ENCODE results near the gene MCAT.
A peak's percentile ranks its signal among the peaks of the same experiment; 100 is the strongest.

MCAT gene

GRCh38 chr22:43159484-43160178 lies 16.4 kb upstream of the MCAT start:
- no peaks in the 10 kb centered on the region for H3K27me3 ChIP-seq (replicated peaks; ENCODE audit: control insufficient read depth, insufficient read depth, low read length)
- DNase-seq (ENCODE audit: low read depth): peak; percentile 26
- H3K9me3 ChIP-seq (ENCODE audit: control insufficient read depth, low read length): no peaks in the 10 kb centered on the region

GRCh38 chr22:43158778-43159483 lies 15.7 kb upstream of the MCAT start:
- no peak overlapping the region for H3K4me3 ChIP-seq (ENCODE audit: low read length)
- no peaks in the 10 kb centered on the region for H3K9me3 ChIP-seq (ENCODE audit: control insufficient read depth, low read length)
- no peak for DNase-seq (ENCODE audit: low read depth)
- H3K9ac ChIP-seq (ENCODE audit: low read length): no peak overlapping the region
- H3K4me1 ChIP-seq (ENCODE audit: control insufficient read depth, insufficient read depth, low read length): peaks cover 46% of the 10 kb centered on the region
- no peaks in the 10 kb centered on the region for H3K27me3 ChIP-seq (replicated peaks; ENCODE audit: control insufficient read depth, insufficient read depth, low read length)
- H3K36me3 ChIP-seq (ENCODE audit: control insufficient read depth, insufficient read depth, low read length, severe bottlenecking): peaks cover 15% of the 10 kb centered on the region

More at GRCh38 chr22:43159484-43160178, 16.4 kb upstream of the MCAT start:
- no peak overlapping the region for H3K4me3 ChIP-seq (ENCODE audit: low read length)
- H3K36me3 ChIP-seq (ENCODE audit: control insufficient read depth, insufficient read depth, low read length, severe bottlenecking): peaks cover 15% of the 10 kb centered on the region
- no peak overlapping the region for H3K9ac ChIP-seq (ENCODE audit: low read length)
- H3K4me1 ChIP-seq (ENCODE audit: control insufficient read depth, insufficient read depth, low read length): peaks cover 46% of the 10 kb centered on the region

- Histone ChIP-seq H3K9ac (ENCODE audit: low read length) (peak overlapping the region; percentile 39), H3K27me3 (replicated peaks; ENCODE audit: control insufficient read depth, insufficient read depth, low read length) (no peaks in the 10 kb centered on the region), H3K36me3 (ENCODE audit: control insufficient read depth, insufficient read depth, low read length, severe bottlenecking) (peaks cover 13% of the 10 kb centered on the region), H3K4me3 (ENCODE audit: low read length) (no peak overlapping the region), H3K9me3 (ENCODE audit: control insufficient read depth, low read length) (no peaks in the 10 kb centered on the region), H3K4me1 (ENCODE audit: control insufficient read depth, insufficient read depth, low read length) (peaks cover 40% of the 10 kb centered on the region)
- DNase-seq (ENCODE audit: low read depth): no peak
Measured at GRCh38 chr22:43157874-43158546, 14.8 kb upstream of the MCAT start.

- Histone ChIP-seq H3K4me3 (ENCODE audit: low read length) (no peak overlapping the region), H3K36me3 (ENCODE audit: control insufficient read depth, insufficient read depth, low read length, severe bottlenecking) (peaks cover 5% of the 10 kb centered on the region), H3K4me1 (ENCODE audit: control insufficient read depth, insufficient read depth, low read length) (peaks cover 47% of the 10 kb centered on the region), H3K9me3 (ENCODE audit: control insufficient read depth, low read length) (no peaks in the 10 kb centered on the region), H3K27me3 (replicated peaks; ENCODE audit: control insufficient read depth, insufficient read depth, low read length) (no peaks in the 10 kb centered on the region), H3K9ac (ENCODE audit: low read length) (no peak overlapping the region)
- no peak for DNase-seq (ENCODE audit: low read depth)
Measured at GRCh38 chr22:43156413-43156812, 13.2 kb upstream of the MCAT start.

- Histone ChIP-seq H3K4me1 (ENCODE audit: control insufficient read depth, insufficient read depth, low read length) (peaks cover 47% of the 10 kb centered on the region), H3K9me3 (ENCODE audit: control insufficient read depth, low read length) (no peaks in the 10 kb centered on the region), H3K36me3 (ENCODE audit: control insufficient read depth, insufficient read depth, low read length, severe bottlenecking) (peaks cover 1% of the 10 kb centered on the region), H3K9ac (ENCODE audit: low read length) (no peak overlapping the region), H3K4me3 (ENCODE audit: low read length) (no peak overlapping the region), H3K27me3 (replicated peaks; ENCODE audit: control insufficient read depth, insufficient read depth, low read length) (no peaks in the 10 kb centered on the region)
- DNase-seq (ENCODE audit: low read depth): peak; percentile 22
Measured at GRCh38 chr22:43155789-43156188, 12.6 kb upstream of the MCAT start.

- no peak for DNase-seq (ENCODE audit: low read depth)
- Histone ChIP-seq H3K4me3 (ENCODE audit: low read length) (peak overlapping the region; percentile 33), H3K27me3 (replicated peaks; ENCODE audit: control insufficient read depth, insufficient read depth, low read length) (no peaks in the 10 kb centered on the region), H3K4me1 (ENCODE audit: control insufficient read depth, insufficient read depth, low read length) (peaks cover 47% of the 10 kb centered on the region), H3K9ac (ENCODE audit: low read length) (no peak overlapping the region), H3K9me3 (ENCODE audit: control insufficient read depth, low read length) (no peaks in the 10 kb centered on the region), H3K36me3 (ENCODE audit: control insufficient read depth, insufficient read depth, low read length, severe bottlenecking) (no peaks in the 10 kb centered on the region)
Measured at GRCh38 chr22:43154887-43155536, 11.8 kb upstream of the MCAT start.

GRCh38 chr22:43153899-43154298 lies 10.7 kb upstream of the MCAT start:
- peak overlapping the region; percentile 63 for H3K9ac ChIP-seq (ENCODE audit: low read length)
- H3K4me1 ChIP-seq (ENCODE audit: control insufficient read depth, insufficient read depth, low read length): peaks cover 36% of the 10 kb centered on the region
- no peaks in the 10 kb centered on the region for H3K27me3 ChIP-seq (replicated peaks; ENCODE audit: control insufficient read depth, insufficient read depth, low read length)
- DNase-seq (ENCODE audit: low read depth): peak; percentile 9
- H3K36me3 ChIP-seq (ENCODE audit: control insufficient read depth, insufficient read depth, low read length, severe bottlenecking): no peaks in the 10 kb centered on the region
- H3K4me3 ChIP-seq (ENCODE audit: low read length): peak overlapping the region; percentile 64
- no peaks in the 10 kb centered on the region for H3K9me3 ChIP-seq (ENCODE audit: control insufficient read depth, low read length)

DNA sequence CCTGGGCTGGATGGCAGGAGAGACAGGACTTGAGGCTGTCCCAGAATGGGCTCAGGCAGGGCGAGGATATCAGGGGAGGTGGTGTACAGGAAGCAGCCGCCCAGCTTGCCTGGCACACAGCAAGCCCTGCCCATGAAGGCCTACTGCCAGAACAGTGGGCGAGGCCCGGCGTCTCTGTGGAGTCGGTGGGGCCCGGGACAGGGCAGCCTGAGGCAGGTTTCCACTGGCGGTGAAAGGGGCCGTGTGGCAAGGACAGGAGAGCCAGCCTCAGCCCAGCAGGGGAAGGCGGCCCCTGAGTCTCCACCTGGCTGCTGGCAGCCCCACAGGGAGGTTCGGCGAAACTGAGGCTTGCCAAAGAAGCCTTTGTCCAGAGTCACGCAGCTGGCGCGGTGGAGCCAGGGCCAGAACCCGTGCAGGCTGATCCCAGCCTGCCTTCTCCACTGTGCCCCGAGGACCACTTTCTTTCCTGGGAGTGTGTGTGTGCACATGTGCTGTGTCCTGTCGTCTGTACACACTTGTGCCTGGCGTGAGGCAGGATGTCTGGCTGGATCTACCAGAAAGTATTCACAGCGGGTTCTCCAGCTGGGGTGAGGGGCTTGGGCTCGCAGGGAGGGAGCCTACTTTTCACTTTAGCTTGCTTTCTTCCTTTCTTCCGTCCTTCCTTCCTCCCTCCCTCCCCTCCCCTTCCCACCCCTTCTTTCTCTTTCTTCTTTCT lies 9.3 kb upstream of the MCAT start:
- peak; percentile 93 for DNase-seq (ENCODE audit: low read depth)
- no peaks in the 10 kb centered on the region for H3K36me3 ChIP-seq (ENCODE audit: control insufficient read depth, insufficient read depth, low read length, severe bottlenecking)
- peak overlapping the region; percentile 96 for H3K9ac ChIP-seq (ENCODE audit: low read length)
- peaks cover 22% of the 10 kb centered on the region for H3K4me1 ChIP-seq (ENCODE audit: control insufficient read depth, insufficient read depth, low read length)
- no peaks in the 10 kb centered on the region for H3K27me3 ChIP-seq (replicated peaks; ENCODE audit: control insufficient read depth, insufficient read depth, low read length)
- H3K9me3 ChIP-seq (ENCODE audit: control insufficient read depth, low read length): no peaks in the 10 kb centered on the region
- peak overlapping the region; percentile 91 for H3K4me3 ChIP-seq (ENCODE audit: low read length)

- no peaks in the 10 kb centered on the region for H3K36me3 ChIP-seq (ENCODE audit: control insufficient read depth, insufficient read depth, low read length, severe bottlenecking)
- no peaks in the 10 kb centered on the region for H3K9me3 ChIP-seq (ENCODE audit: control insufficient read depth, low read length)
- H3K4me1 ChIP-seq (ENCODE audit: control insufficient read depth, insufficient read depth, low read length): peaks cover 22% of the 10 kb centered on the region
- H3K9ac ChIP-seq (ENCODE audit: low read length): peak overlapping the region; percentile 96
- no peaks in the 10 kb centered on the region for H3K27me3 ChIP-seq (replicated peaks; ENCODE audit: control insufficient read depth, insufficient read depth, low read length)
- DNase-seq (ENCODE audit: low read depth): peak; percentile 7
- peak overlapping the region; percentile 91 for H3K4me3 ChIP-seq (ENCODE audit: low read length)
Measured at GRCh38 chr22:43152003-43152356, 8.8 kb upstream of the MCAT start.

DNA sequence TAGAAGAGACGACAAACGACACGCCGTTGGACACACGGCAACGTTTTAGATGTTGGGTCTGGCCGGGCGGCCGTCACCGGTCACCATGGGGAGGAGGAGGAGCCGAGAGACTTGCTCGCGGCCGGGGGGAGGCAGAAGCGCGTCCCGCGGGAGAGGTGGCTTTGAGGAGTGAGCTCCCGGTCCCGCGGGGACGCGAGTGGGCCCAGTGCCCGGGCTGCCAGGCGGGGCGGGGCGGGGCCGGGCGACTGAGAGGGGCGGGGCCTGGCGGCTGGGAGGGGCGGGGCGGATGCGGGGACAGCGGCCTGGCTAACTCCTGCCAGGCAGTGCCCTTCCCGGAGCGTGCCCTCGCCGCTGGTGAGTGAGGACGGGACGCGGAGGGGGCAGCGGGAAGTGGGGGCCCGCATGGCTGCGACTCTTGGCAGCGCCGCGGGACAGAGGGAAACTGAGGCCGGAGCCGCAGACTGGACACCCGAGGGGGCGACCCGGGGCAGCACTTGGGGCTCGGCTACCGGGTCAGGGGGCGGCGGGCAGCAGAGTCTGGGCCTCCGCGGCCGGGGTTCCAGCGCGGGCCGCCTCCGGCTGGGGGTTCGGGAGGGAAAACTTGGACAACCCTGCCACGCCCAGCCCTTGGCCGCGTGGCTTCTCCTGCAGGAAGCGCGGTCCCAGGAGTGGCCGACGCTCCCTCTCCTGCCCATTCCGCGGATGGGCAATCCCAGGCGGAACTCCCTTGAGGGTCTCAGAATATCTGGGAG lies 8.2 kb upstream of the MCAT start, which contains the start of gene TSPO:
Gene TSPO, plus strand, starts transcription at position 309 of the 752 bp plus-strand sequence. CDS start 7,680 bp downstream, outside the sequence.
- no peaks in the 10 kb centered on the region for H3K27me3 ChIP-seq (replicated peaks; ENCODE audit: control insufficient read depth, insufficient read depth, low read length)
- H3K9me3 ChIP-seq (ENCODE audit: control insufficient read depth, low read length): no peaks in the 10 kb centered on the region
- peak; percentile 88 for DNase-seq (ENCODE audit: low read depth)
- peak within 1 kb of the TSS; percentile 91 for H3K4me3 ChIP-seq (ENCODE audit: low read length)
- peaks cover 19% of the 10 kb centered on the region for H3K4me1 ChIP-seq (ENCODE audit: control insufficient read depth, insufficient read depth, low read length)
- H3K9ac ChIP-seq (ENCODE audit: low read length): peak within 1 kb of the TSS; percentile 96
- no peaks in the 10 kb centered on the region for H3K36me3 ChIP-seq (ENCODE audit: control insufficient read depth, insufficient read depth, low read length, severe bottlenecking)
